M059J (cell line): ENCODE results near the gene PRIMA1. TPM values are rescaled to one million over a fixed set of nuclear protein-coding genes. Genes with fewer than 3 reads are reported as not detected.

Experiments used
- DNase-seq: peaks from one replicate; pipeline ENCODE4 v3.0.0-alpha.2; 2012; ENCODE audit warnings: low read depth
- total RNA-seq: library from RNA; depleted of rRNA; stranded (reverse); fragments of >200 nt; shearing (Covaris generic); gene quantifications from 2 replicates; pipeline ENCODE4 v1.2.3, GENCODE V29; 2014; rRNA removed

The PRIMA1 gene
- total RNA-seq, 1 experiment from 2014 or later = not detected

DNA sequence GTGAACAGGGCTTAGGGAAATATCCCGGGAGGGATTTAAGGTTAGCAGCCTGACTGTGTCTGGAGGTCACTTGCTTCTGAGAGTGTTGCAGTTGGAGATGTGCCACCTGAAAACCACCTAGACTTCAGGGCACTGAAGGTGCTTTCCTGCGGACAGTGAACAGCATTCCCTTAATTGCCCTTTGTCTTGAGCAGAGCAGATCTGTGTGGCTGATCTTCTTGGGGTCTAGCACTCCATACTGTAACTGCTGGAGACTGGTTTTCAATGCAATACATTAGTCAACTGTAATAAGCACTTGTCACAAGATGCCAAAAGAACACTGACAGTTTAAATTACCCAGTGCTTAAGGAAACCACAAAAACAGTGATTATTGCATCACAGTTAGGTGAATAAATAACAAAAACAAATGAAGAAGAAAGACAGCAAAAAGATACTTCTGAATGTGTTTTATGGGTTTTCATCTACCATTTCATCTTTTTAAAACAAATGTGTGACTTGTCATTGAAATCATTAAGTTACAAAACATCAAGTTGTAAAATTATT is 111.8 kb downstream of the PRIMA1 start:
- no peak for DNase-seq

DNA sequence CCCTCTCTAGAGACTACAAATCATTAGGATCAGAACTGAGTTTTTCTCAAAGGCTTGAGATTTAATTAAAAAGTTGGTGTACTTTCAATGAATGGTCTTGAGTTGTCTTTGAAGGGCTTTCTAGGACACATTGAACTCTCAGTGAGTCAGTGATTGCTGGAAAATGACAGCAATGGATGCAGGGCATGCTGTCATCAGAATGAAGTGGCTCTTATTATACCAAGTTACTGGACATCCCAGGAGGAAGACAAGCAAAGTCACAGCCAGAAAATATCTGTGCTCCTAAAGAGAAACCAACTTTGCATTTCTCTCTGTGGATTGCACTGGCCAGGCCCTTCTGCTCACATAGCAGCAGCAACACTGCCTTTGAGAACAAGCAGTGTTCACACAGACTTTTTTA is 112.6 kb downstream of the PRIMA1 start:
- no peak for DNase-seq

DNA sequence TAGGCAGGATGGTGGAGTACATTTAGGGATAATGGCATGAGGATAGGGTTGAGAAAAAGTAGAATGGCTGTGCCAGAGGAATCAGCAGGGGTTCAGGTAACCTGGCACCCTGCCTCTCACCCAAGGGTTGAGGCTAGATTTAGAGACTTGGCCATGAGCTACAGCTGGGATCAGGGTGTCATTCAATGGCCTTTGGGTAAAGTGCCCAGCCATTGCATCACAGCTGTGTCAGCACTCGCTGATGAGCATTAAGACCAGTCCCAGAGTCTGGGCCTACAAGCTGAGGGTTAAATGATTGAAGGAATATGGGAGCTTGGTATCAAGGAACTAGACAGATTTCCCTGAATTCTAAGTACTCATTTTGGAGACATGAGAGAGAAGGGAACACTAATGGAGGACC is 113.9 kb downstream of the PRIMA1 start:
- DNase-seq = no peak

DNA sequence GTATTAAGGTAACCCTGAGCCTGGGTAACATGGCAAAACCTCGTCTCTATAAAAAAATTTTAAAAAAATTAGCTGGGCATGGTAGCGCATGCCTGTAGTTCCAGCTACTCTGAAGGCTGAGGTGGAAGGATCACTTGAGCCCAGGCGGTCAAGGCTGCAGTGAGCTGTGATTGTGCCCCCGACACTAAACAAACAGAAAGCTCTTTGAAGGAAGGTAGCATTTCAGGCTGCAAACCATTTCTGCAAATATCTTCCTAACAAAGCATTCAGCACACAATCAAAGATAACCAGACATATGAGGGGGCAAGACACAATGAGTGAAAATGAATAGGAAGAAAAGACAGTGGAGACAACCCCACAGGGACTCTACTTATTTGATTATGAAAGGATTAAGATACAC is 118.7 kb downstream of the PRIMA1 start:
- DNase-seq = no peak

Other genes with a start within 250 kb of the PRIMA1 start
- gene FAM181A, start 138.9 kb upstream of the PRIMA1 start, total RNA-seq = not detected in 2 replicates
- gene ASB2, start 188.1 kb upstream of the PRIMA1 start, total RNA-seq = not detected in 2 replicates
- gene CCDC197, start 208.8 kb upstream of the PRIMA1 start, total RNA-seq = not detected in 2 replicates
- 0.57 and 0.91 TPM in 2 replicates for gene OTUB2, start 237.9 kb upstream of the PRIMA1 start, total RNA-seq